Large intestine (tissue), 3 donors: ENCODE results near the gene ABCC12. TPM values are rescaled to one million over a fixed set of nuclear protein-coding genes. Genes with fewer than 3 reads are reported as not detected.

Source experiments
- DNase-seq, 2 donors: peaks; one replicate each; pipeline versions ENCODE4 v3.0.0 to v3.0.0-alpha.2; 2013
- H3K27ac ChIP-seq: one replicate; pipeline ENCODE4 v1.5.1; 2013; ENCODE audit warnings: low read length
- H3K27me3 ChIP-seq: 2 replicates; pipeline ENCODE4 v1.6.1; 2013; ENCODE audit warnings: low read length; ENCODE audit not compliant: control insufficient read depth, insufficient read depth
- H3K36me3 ChIP-seq: 2 replicates; pipeline ENCODE4 v1.6.1; 2013; ENCODE audit warnings: low read length; ENCODE audit not compliant: control insufficient read depth, insufficient read depth
- H3K4me1 ChIP-seq: one replicate; pipeline ENCODE4 v1.6.1; 2013; ENCODE audit warnings: low read length; ENCODE audit not compliant: control insufficient read depth, insufficient read depth
- H3K4me3 ChIP-seq: one replicate; pipeline ENCODE4 v1.5.1; 2013; ENCODE audit warnings: low read length
- H3K9me3 ChIP-seq: one replicate; pipeline ENCODE4 v1.6.1; 2013; ENCODE audit warnings: mild to moderate bottlenecking, low read depth, low read length, moderate library complexity; ENCODE audit not compliant: control insufficient read depth
- WGBS: methylation state at CpG from one replicate; pipeline ENCODE4 v1.1.5; 2013; ENCODE audit warnings: low lambda C conversion rate; ENCODE audit not compliant: insufficient coverage; 5-methylcytosine and 5-hydroxymethylcytosine counted together
- polyA plus RNA-seq: library from polyadenylated mRNA; unstranded; fragments of 120-200 nt; gene quantifications from one replicate; pipeline ENCODE4 v1.2.1, GENCODE V29; 2013

ABCC12 gene
- polyA plus RNA-seq, 1 donor: not detected

DNA sequence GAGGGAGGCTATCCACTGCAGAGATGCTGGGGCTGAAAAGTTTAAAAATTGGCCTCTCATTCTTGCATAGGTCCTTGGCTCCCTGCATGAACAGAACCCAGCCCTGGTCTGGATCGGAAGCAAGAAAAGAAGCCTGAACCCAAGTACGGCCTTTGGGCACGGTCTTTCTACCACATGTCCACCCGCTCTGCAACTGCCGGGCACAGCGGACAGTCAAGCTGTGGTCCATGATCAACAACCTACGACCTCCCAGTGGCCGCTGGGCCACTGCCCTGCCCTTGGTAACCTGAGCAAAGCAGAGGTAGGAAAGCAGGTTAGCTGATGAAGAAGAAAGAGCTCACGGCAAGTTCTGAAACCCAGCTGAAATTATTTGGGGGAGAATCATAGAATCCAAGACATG lies 3.6 kb downstream of the ABCC12 start:
- H3K9me3 ChIP-seq: no peaks in the 10 kb centered on the region
- no peaks in the 10 kb centered on the region for H3K36me3 ChIP-seq
- H3K4me1 ChIP-seq: no peaks in the 10 kb centered on the region
- whole genome bisulfite sequencing: 80% methylated on average over 1 of the region's 9 CpGs
- H3K27me3 ChIP-seq: peaks cover 14% of the 10 kb centered on the region
- DNase-seq: no peak
- no peak overlapping the region for H3K27ac ChIP-seq
- H3K4me3 ChIP-seq: no peak overlapping the region

DNA sequence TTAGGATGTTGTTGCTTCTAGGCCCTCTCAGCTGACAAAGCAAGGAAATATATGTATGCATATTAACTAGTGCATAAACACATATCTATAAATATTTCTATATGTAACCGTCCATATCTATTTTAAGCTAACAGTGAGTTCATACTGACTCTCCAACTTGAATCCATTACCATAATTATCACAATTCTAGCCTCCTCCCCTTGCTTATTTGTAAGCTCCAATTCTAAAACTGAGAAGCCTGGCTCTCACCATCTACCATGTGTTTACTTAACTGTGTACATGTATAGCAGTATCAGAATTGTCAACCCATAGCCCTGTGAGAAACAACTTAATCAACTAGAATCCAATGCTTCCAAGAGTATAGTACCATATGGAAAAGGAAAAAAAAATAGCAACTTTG lies 5.1 kb downstream of the ABCC12 start:
- no CpG with 5 or more reads among the region's 1 CpG for WGBS
- H3K4me3 ChIP-seq: no peak overlapping the region
- DNase-seq: no peak
- no peaks in the 10 kb centered on the region for H3K4me1 ChIP-seq
- no peaks in the 10 kb centered on the region for H3K36me3 ChIP-seq
- H3K9me3 ChIP-seq: no peaks in the 10 kb centered on the region
- H3K27me3 ChIP-seq: peaks cover 6% of the 10 kb centered on the region
- no peak overlapping the region for H3K27ac ChIP-seq

DNA sequence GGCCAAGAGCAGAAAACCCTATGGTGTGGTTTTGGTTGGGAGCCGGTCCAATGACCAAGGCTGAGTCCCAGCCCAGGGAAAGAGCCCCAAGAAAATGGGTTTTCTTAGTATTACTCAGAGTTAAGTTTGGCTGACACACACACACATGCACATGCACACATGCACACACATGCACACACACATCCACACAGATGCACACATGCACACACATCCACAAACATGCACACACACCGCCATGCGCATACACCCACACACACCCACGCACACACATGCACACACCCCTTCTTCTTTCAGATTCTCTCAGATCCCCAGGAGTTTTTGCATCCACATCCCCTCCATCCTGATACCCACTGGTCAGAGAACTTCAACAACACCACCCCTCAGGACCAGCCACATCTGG lies 9.1 kb downstream of the ABCC12 start:
- H3K27ac ChIP-seq: no peak overlapping the region
- H3K27me3 ChIP-seq: no peaks in the 10 kb centered on the region
- WGBS: 60% methylated on average over 1 of the region's 4 CpGs
- no peak overlapping the region for H3K4me3 ChIP-seq
- H3K4me1 ChIP-seq: no peaks in the 10 kb centered on the region
- no peaks in the 10 kb centered on the region for H3K9me3 ChIP-seq
- no peaks in the 10 kb centered on the region for H3K36me3 ChIP-seq
- DNase-seq: no peak

DNA sequence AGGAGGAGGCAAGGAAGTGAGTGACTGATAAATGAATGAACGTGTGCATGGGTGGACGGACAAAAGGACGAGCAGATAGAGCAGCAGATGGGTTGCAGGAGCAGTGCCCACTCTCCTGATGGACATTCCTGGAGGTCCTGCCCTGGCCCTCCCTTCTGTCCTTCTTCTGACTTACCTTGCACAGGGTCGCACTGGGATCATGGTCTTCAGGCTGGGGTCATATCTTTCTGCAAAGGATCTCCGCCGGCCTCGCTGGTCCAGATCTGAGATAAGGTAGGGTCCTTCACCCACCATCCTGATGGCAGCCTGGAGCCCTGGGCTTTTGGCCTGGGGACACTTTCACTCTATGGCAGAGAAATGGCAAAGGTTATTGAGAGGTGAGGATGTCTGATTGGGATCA lies 9.7 kb downstream of the ABCC12 start:
- Histone ChIP-seq H3K4me3 (no peak overlapping the region), H3K9me3 (no peaks in the 10 kb centered on the region), H3K4me1 (no peaks in the 10 kb centered on the region), H3K36me3 (no peaks in the 10 kb centered on the region), H3K27ac (no peak overlapping the region), H3K27me3 (no peaks in the 10 kb centered on the region)
- no CpG with 5 or more reads among the region's 7 CpGs for WGBS
- DNase-seq: no peak

DNA sequence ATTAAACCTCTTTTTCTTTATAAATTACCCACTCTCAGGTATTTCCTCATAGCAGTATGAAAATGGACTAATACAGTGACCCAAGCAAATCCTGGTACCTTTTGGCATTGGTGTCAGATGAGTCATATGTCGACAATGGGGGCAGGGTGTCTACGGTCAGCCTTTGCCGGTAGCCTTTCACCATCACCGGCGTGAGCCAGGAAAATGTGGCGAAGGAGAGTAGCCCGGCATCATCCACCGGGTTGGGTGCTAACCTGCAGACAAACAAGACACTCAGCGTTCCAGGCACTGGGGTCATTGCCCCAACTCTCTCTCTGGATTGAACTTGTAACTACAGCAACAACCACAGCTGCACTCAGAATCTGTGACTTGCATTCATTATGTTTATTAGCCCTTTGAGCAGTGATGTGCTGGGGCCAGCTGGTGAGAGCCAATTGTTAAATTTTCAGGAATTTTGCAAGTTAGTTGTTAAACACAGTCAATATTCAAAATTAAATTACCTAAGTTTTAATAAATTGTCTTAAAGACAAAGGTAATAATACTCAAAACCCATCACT lies 11.9 kb downstream of the ABCC12 start:
- Histone ChIP-seq H3K27me3 (no peaks in the 10 kb centered on the region), H3K27ac (no peak overlapping the region), H3K9me3 (no peaks in the 10 kb centered on the region), H3K36me3 (no peaks in the 10 kb centered on the region), H3K4me3 (no peak overlapping the region), H3K4me1 (no peaks in the 10 kb centered on the region)
- 100% methylated on average over 2 of the region's 9 CpGs for WGBS
- no peak for DNase-seq

DNA sequence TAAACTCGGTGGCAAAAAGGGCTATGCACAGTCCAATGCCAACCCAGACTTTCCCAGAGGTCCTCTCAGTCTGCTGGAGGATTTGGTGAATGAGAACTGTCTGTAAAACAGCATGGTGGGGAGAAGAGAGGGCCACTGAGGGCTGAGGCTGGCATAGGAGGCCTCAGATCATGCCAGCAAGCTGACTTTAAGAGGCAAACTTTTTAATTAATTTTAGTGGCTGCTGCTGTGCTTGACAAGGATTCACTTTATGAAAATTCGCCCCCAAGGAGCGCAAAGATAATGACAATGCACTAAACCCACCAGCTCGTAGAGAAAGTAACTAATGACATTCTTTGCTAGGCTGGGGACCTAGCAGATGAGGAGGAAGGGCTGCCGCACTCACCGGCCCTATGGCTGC lies 15.0 kb downstream of the ABCC12 start:
- DNase-seq: no peak
- H3K9me3 ChIP-seq: no peaks in the 10 kb centered on the region
- no peak overlapping the region for H3K4me3 ChIP-seq
- H3K36me3 ChIP-seq: no peaks in the 10 kb centered on the region
- H3K4me1 ChIP-seq: no peaks in the 10 kb centered on the region
- WGBS: no CpG with 5 or more reads among the region's 6 CpGs
- H3K27me3 ChIP-seq: no peaks in the 10 kb centered on the region
- H3K27ac ChIP-seq: no peak overlapping the region

DNA sequence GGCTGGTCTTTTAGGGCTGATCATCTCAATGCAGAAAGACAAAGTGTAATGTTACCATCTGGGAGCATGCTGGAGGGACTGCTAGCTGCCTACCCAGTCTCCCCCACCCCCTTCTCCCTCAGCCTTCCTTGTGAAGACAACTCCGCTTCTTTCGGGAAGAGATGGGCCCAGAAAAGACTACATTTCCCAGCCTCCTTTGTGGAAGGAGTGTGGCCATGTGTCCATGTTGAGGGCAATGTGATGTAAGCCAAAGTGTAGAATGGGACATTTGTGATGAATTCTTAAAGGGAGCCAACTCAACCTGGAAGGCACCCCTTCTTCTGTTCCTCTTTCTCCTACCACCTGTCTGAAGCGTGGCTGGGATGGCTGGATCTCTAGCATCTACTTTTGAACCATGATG lies 16.3 kb downstream of the ABCC12 start:
- H3K9me3 ChIP-seq: no peaks in the 10 kb centered on the region
- WGBS: no CpG with 5 or more reads among the region's 3 CpGs
- H3K27me3 ChIP-seq: no peaks in the 10 kb centered on the region
- no peak overlapping the region for H3K27ac ChIP-seq
- H3K36me3 ChIP-seq: no peaks in the 10 kb centered on the region
- DNase-seq: no peak
- no peak overlapping the region for H3K4me3 ChIP-seq
- H3K4me1 ChIP-seq: no peaks in the 10 kb centered on the region

DNA sequence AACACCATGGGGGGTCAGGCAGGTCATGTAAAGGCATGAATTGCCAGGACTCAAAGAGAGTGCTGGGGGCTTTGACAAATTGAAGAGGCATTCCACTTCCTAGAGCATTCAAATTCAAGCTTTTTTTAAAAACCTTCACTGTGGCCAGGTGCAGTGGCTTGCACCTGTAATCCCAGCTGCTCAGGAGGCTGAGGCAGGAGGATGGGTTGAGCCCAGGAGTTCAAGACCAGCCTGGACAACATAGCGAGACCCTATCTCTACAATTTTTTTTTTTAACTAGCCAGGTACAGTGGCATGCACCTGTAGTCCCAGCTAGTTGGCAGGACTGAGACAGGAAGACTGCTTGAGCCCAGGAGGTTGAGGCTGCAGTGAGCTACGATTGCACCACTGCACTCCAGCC lies 17.2 kb downstream of the ABCC12 start:
- no peaks in the 10 kb centered on the region for H3K9me3 ChIP-seq
- no CpG with 5 or more reads among the region's 2 CpGs for WGBS
- DNase-seq: no peak
- H3K27ac ChIP-seq: no peak overlapping the region
- no peaks in the 10 kb centered on the region for H3K36me3 ChIP-seq
- H3K4me3 ChIP-seq: no peak overlapping the region
- no peaks in the 10 kb centered on the region for H3K27me3 ChIP-seq
- no peaks in the 10 kb centered on the region for H3K4me1 ChIP-seq

DNA sequence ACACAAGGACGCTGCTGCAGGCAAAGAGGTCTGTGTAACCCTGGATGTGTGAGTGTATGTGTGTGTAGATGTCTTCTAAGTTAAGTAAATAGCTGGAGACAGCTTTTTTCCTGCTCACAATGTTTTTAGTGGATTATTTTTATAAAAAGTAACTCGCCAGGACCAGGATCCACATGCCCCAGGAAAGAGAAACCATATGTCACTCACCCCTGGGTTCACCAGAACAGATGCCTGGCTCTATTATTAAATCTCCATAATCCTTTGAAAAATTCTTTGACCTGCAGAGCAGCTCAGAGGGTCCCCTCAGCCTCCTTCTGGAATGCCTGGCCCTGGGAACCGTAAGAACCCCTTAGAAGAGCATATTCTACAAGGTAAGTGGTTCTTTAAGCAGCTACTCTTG lies 18.0 kb downstream of the ABCC12 start:
- DNase-seq: no peak
- no peak overlapping the region for H3K27ac ChIP-seq
- no peaks in the 10 kb centered on the region for H3K36me3 ChIP-seq
- no peaks in the 10 kb centered on the region for H3K4me1 ChIP-seq
- no peaks in the 10 kb centered on the region for H3K9me3 ChIP-seq
- no peaks in the 10 kb centered on the region for H3K27me3 ChIP-seq
- H3K4me3 ChIP-seq: no peak overlapping the region
- no CpG with 5 or more reads among the region's 3 CpGs for WGBS

DNA sequence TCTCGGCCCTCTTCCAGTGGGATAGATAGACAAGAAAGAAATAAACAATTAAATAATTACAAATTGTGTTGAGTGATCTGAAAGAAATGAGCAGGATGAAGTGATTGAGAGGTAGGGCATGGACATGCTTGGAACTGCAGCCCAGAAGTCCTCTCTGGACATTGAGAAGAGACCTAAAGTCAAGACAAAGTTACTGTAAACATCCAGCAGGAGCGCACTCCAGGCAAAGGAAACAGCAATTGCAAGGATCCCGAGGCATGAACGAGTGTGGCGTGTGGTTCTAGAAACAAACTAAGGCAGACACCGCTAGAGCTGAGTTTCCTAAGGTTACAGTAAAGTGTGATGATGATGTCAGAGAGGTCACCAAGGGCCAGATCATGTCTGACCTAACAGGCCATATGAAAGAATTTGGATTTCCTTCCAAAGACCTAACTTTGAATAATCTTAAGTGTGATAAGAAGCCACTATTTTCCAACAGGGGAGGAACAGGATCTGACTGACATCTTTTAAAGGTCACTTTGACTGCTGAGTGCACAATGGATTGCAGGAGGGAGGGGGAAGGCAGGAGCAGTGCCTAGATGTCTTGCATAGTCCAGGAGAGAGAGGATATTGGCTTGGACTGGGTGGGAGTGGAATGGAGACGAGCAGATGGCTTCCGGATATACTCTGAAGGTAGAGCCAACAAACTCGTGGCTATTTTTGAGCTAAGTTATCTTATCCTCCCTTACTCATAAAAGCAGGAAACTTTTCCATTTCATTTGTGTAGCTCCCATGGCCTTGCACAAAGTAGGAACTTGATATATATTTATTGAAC lies 19.0 kb downstream of the ABCC12 start:
- no peak for DNase-seq
- WGBS: 78% methylated on average over 1 of the region's 9 CpGs
- Histone ChIP-seq H3K27me3 (no peaks in the 10 kb centered on the region), H3K9me3 (no peaks in the 10 kb centered on the region), H3K4me3 (no peak overlapping the region), H3K36me3 (no peaks in the 10 kb centered on the region), H3K4me1 (no peaks in the 10 kb centered on the region), H3K27ac (no peak overlapping the region)
